Uterus (tissue), 4 donors: ENCODE measurements around the gene SBF2. TPM values are rescaled to one million over a fixed set of nuclear protein-coding genes. Genes with fewer than 3 reads are reported as not detected.
A peak's percentile ranks its signal among the peaks of the same experiment; 100 is the strongest.

Experiments
- DNase-seq, 2 donors: peaks; one replicate each; pipeline ENCODE4 v3.0.0-alpha.2; 2019 to 2020
- H3K27ac ChIP-seq, 2 donors: fragments of 200-600 bp; sonication (generic); 1 replicate in 1 of 2; 2 replicates in 1 of 2; pipeline ENCODE4 v1.5.1; 2016 to 2018
- H3K27me3 ChIP-seq, 2 donors: fragments of 200-600 bp; sonication (generic); one replicate each; pipeline ENCODE4 v1.5.1; 2018 to 2019; ENCODE audit warnings: control low read depth in 1 of 2
- H3K36me3 ChIP-seq, 2 donors: fragments of 200-600 bp; sonication (generic); one replicate each; pipeline ENCODE4 v1.5.1; 2019; ENCODE audit warnings: control low read depth in 1 of 2
- H3K4me1 ChIP-seq, 2 donors: fragments of 200-600 bp; sonication (generic); one replicate each; pipeline ENCODE4 v1.5.1; 2018 to 2019; ENCODE audit warnings: control low read depth in 1 of 2
- H3K4me3 ChIP-seq, 2 donors: fragments of 200-600 bp; sonication (generic); 1 replicate in 1 of 2; 2 replicates in 1 of 2; pipeline ENCODE4 v1.5.1; 2018 to 2019; ENCODE audit warnings: mild to moderate bottlenecking in 1 of 2
- H3K9me3 ChIP-seq, 2 donors: fragments of 200-600 bp; sonication (generic); one replicate each; pipeline ENCODE4 v1.5.1; 2019; ENCODE audit warnings: control low read depth in 1 of 2
- CTCF ChIP-seq, 4 experiments: fragments of 200-600 bp in 2 of 4; fragments of 450-650 bp in 2 of 4; sonication (generic) in 2 of 4; IDR thresholded peaks; one replicate each; pipeline ENCODE4 v1.5.1; 2016 to 2019; ENCODE audit warnings: antibody characterized with exemption in 4 of 4, mild to moderate bottlenecking in 2 of 4, moderate library complexity in 1 of 4
- POLR2A ChIP-seq, 2 donors: fragments of 450-650 bp; IDR thresholded peaks; one replicate each; pipeline ENCODE4 v1.6.1; 2016; ENCODE audit warnings: antibody characterized with exemption in 2 of 2, mild to moderate bottlenecking in 1 of 2, moderate library complexity in 1 of 2
- intact Hi-C: fragments of 100-400 bp; cut with DNase I; formaldehyde crosslinking; loops from one replicate; pipeline ENCODE4 v1.15.1; 2023; ENCODE audit warnings: low total_unique reads
- total RNA-seq, 4 donors: library from RNA; depleted of rRNA in 3 of 4; stranded (reverse); fragments of >200 nt in 3 of 4; gene quantifications; one replicate each; pipeline versions ENCODE4 v1.1.0 to v1.2.4, GENCODE V29; 2014 to 2023
- donor health status: DM: yes; HTN: yes; CAD: no.

The SBF2 gene
- total RNA-seq, 4 donors from 2014 or later = 45.0 to 202 (median 98.0) TPM

DNA sequence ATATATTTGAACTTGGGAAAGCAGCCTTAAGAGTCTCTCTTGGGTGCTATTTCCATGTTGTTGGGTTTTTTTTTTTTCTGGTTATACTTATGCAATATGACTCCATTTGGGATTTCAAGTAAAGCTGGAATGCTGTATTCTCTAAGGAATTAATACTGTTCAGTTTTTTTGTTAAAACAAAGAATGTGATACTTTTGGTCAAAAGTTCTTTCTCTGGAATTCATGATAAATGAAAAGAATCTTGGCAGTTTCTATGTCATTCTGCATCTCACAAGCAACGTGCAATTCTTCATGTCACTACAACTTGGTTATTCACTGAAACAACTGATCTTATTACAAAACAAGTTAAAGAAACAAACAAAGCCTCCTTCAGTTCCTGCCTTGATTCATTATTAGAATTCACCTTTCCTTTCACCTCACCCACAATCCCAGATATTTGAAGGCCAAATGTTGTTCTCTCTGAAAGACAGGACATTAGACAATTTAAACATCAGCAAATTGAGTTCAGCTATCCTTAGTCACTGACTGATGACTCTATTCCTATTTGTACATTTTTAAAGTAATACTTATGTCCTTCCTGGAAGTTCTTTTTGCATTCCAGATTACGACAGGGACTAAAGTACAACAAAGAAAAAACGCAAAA is 176.2 kb downstream of the SBF2 start:
- peaks cover 0 to 9% of the 10 kb centered on the region in 2 donors for H3K4me1 ChIP-seq
- TF ChIP-seq POLR2A (IDR thresholded peaks at IDR 0.05) (no peak), CTCF (IDR thresholded peaks at IDR 0.05) (no peak)
- H3K4me3 ChIP-seq = no peak overlapping the region
- peak overlapping the region; percentile 13 to 69 for H3K27ac ChIP-seq
- no peaks in the 10 kb centered on the region for H3K36me3 ChIP-seq
- H3K9me3 ChIP-seq = no peaks in the 10 kb centered on the region
- no peak for DNase-seq
- intact Hi-C loops = no loop called here
- H3K27me3 ChIP-seq = no peaks in the 10 kb centered on the region

DNA sequence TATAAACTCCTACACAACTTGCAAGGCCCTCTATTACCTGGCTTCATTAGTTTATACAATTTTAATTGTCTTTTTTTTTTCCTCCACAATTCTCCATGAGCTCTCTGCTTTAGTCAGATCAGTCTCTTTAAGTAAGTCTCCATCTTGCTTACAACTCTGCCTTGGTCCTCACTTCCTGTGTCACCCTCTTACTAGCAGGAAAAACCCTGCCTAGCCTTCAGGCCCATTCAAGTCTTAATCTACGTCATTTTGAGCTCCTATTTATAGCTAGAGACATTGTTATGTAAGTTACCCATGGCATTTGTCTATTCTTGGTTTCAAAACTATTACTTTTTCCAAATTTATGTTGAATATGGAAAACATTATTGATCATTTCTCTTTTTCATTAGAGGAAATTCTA is 177.4 kb downstream of the SBF2 start:
- intact Hi-C loops = no loop called here

DNA sequence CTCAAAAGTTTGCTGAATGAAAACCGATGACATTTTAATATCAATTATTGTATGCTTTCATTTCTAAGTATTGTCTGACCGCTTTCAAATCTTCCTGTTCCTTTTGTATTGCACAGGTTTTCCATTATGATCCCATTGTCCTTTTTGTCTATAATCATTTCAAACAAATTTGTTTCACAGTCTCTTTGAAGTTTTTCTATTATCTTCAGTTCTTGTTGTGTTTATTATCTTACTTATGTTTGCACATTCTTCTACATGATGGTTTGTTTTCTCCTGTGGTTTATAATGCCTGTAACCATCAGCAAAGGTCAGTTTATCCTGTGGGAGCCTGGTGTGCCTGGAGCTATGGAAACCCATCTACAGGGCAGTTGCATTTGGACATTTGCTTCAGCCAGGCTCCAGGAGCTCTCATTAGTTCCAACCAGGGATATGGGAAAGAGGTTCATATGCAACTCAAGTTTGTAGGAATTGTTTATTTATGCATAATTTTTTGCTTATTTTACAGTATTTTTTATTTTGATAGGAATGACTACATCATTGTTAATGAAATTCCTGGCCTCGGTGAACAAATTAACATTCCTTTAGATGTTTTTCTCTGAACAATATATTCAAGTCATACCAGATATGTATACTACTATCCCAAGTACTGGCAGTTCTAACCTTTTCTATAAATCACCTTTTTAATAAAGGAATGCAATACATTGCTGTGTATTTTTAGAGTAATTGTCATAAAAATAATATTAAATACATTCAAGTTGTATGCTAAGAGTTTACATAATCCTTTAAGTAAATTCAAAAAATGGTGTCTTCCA is 179.2 kb downstream of the SBF2 start:
- Histone ChIP-seq H3K9me3 (no peaks in the 10 kb centered on the region), H3K27ac (no peak overlapping the region), H3K36me3 (no peaks in the 10 kb centered on the region), H3K4me1 (peaks cover 0 to 14% of the 10 kb centered on the region in 2 donors), H3K27me3 (no peaks in the 10 kb centered on the region), H3K4me3 (no peak overlapping the region)
- no peak for DNase-seq
- intact Hi-C loops = no loop called here
- TF ChIP-seq CTCF (IDR thresholded peaks at IDR 0.05) (no peak), POLR2A (IDR thresholded peaks at IDR 0.05) (no peak)

More for the DNA sequence above, 177.4 kb downstream of the SBF2 start:
- no peaks in the 10 kb centered on the region for H3K27me3 ChIP-seq
- no peaks in the 10 kb centered on the region for H3K9me3 ChIP-seq
- TF ChIP-seq CTCF (IDR thresholded peaks at IDR 0.05) = no peak
- TF ChIP-seq POLR2A (IDR thresholded peaks at IDR 0.05) = no peak
- peak overlapping the region in 1 of 2 donors; percentile 69 for H3K27ac ChIP-seq
- peaks cover 0 to 6% of the 10 kb centered on the region in 2 donors for H3K4me1 ChIP-seq
- H3K36me3 ChIP-seq = no peaks in the 10 kb centered on the region
- H3K4me3 ChIP-seq = no peak overlapping the region
- DNase-seq = no peak

- no peak for TF ChIP-seq POLR2A (IDR thresholded peaks at IDR 0.05)
- TF ChIP-seq CTCF (IDR thresholded peaks at IDR 0.05) = no peak
- H3K4me1 ChIP-seq = peaks cover 0 to 9% of the 10 kb centered on the region in 2 donors
- no peaks in the 10 kb centered on the region for H3K36me3 ChIP-seq
- H3K4me3 ChIP-seq = no peak overlapping the region
- H3K27ac ChIP-seq = no peak overlapping the region
- no peaks in the 10 kb centered on the region for H3K27me3 ChIP-seq
- intact Hi-C loops = no loop called here
- DNase-seq = no peak
- H3K9me3 ChIP-seq = no peaks in the 10 kb centered on the region
These were observed 180.2 kb downstream of the SBF2 start for GRCh38 chr11:10113852-10114251.

GRCh38 chr11:10109806-10110205 is 184.2 kb downstream of the SBF2 start:
- Histone ChIP-seq H3K9me3 (no peaks in the 10 kb centered on the region), H3K4me3 (no peak overlapping the region), H3K36me3 (no peaks in the 10 kb centered on the region), H3K27me3 (no peaks in the 10 kb centered on the region), H3K4me1 (peaks cover 0 to 9% of the 10 kb centered on the region in 2 donors), H3K27ac (peak overlapping the region; percentile 12 to 83)
- DNase-seq = no peak
- intact Hi-C loops = no loop called here
- TF ChIP-seq CTCF (IDR thresholded peaks at IDR 0.05) = no peak
- no peak for TF ChIP-seq POLR2A (IDR thresholded peaks at IDR 0.05)
